Measurements from ENCODE around the gene TUFM.
A peak's percentile ranks its signal among the peaks of the same experiment; 100 is the strongest.

Gene TUFM

GRCh38 chr16:28865722-28866453, 19.7 kb upstream of the TUFM start:
- H3K27me3 ChIP-seq (ENCODE audit: low read length) = no peaks in the 10 kb centered on the region
- no peak overlapping the region for H2AFZ ChIP-seq (ENCODE audit: low read depth, low read length, severe bottlenecking)
- H4K20me1 ChIP-seq (ENCODE audit: low read depth, low read length) = no peaks in the 10 kb centered on the region
- H3K27ac ChIP-seq (ENCODE audit: low read depth, low read length) = no peak overlapping the region
- no peaks in the 10 kb centered on the region for H3K9me3 ChIP-seq (ENCODE audit: insufficient read depth, low read length)
- no peak overlapping the region for H3K9ac ChIP-seq (ENCODE audit: low read length)
- peaks cover 38% of the 10 kb centered on the region for H3K79me2 ChIP-seq (ENCODE audit: insufficient read depth, low read length)
- H3K4me3 ChIP-seq (ENCODE audit: insufficient read depth, low read length, poor library complexity, severe bottlenecking) = no peak overlapping the region
- TF ChIP-seq CTCF (IDR thresholded peaks at IDR 0.05; ENCODE audit: insufficient read depth, low read length, poor library complexity, severe bottlenecking) (no peak), EZH2phosphoT487 (conservative IDR thresholded peaks at IDR 0.05; ENCODE audit: low read length) (no peak)
- H3K36me3 ChIP-seq (ENCODE audit: low read length) = no peaks in the 10 kb centered on the region
- no peak overlapping the region for H3K4me2 ChIP-seq (ENCODE audit: low read depth, low read length, poor library complexity, severe bottlenecking)
- peaks cover 16% of the 10 kb centered on the region for H3F3A ChIP-seq (ENCODE audit: insufficient read depth)
- no peaks in the 10 kb centered on the region for H3K9me2 ChIP-seq (replicated peaks; ENCODE audit: insufficient read depth, low read length)

- Histone ChIP-seq H3K9me2 (replicated peaks; ENCODE audit: insufficient read depth, low read length) (no peaks in the 10 kb centered on the region), H3K9ac (ENCODE audit: low read length) (peak overlapping the region; percentile 76; the same call in 1 of the 2 replicates), H3K36me3 (ENCODE audit: low read length) (no peaks in the 10 kb centered on the region), H4K20me1 (ENCODE audit: low read depth, low read length) (no peaks in the 10 kb centered on the region), H3K4me2 (ENCODE audit: low read depth, low read length, poor library complexity, severe bottlenecking) (peak overlapping the region; percentile 84), H3K4me3 (ENCODE audit: insufficient read depth, low read length, poor library complexity, severe bottlenecking) (no peak overlapping the region), H3F3A (ENCODE audit: insufficient read depth) (peaks cover 16% of the 10 kb centered on the region), H2AFZ (ENCODE audit: low read depth, low read length, severe bottlenecking) (no peak overlapping the region), H3K27me3 (ENCODE audit: low read length) (no peaks in the 10 kb centered on the region), H3K9me3 (ENCODE audit: insufficient read depth, low read length) (no peaks in the 10 kb centered on the region), H3K27ac (ENCODE audit: low read depth, low read length) (no peak overlapping the region), H3K79me2 (ENCODE audit: insufficient read depth, low read length) (peaks cover 38% of the 10 kb centered on the region)
- no peak for TF ChIP-seq CTCF (IDR thresholded peaks at IDR 0.05; ENCODE audit: insufficient read depth, low read length, poor library complexity, severe bottlenecking)
- no peak for TF ChIP-seq EZH2phosphoT487 (conservative IDR thresholded peaks at IDR 0.05; ENCODE audit: low read length)
Measured at GRCh38 chr16:28865001-28865688, 19.0 kb upstream of the TUFM start.

- Histone ChIP-seq H2AFZ (ENCODE audit: low read depth, low read length, severe bottlenecking) (peak overlapping the region; percentile 16), H3K9me3 (ENCODE audit: insufficient read depth, low read length) (no peaks in the 10 kb centered on the region), H3K4me2 (ENCODE audit: low read depth, low read length, poor library complexity, severe bottlenecking) (peak overlapping the region; percentile 84), H3K9me2 (replicated peaks; ENCODE audit: insufficient read depth, low read length) (no peaks in the 10 kb centered on the region), H3K27me3 (ENCODE audit: low read length) (no peaks in the 10 kb centered on the region), H4K20me1 (ENCODE audit: low read depth, low read length) (no peaks in the 10 kb centered on the region), H3K9ac (ENCODE audit: low read length) (peak overlapping the region; percentile 76), H3K36me3 (ENCODE audit: low read length) (no peaks in the 10 kb centered on the region), H3K4me3 (ENCODE audit: insufficient read depth, low read length, poor library complexity, severe bottlenecking) (peak overlapping the region; percentile 69), H3K27ac (ENCODE audit: low read depth, low read length) (peak overlapping the region; percentile 82), H3K79me2 (ENCODE audit: insufficient read depth, low read length) (peaks cover 38% of the 10 kb centered on the region), H3F3A (ENCODE audit: insufficient read depth) (peaks cover 20% of the 10 kb centered on the region)
- TF ChIP-seq EZH2phosphoT487 (conservative IDR thresholded peaks at IDR 0.05; ENCODE audit: low read length) (no peak), CTCF (IDR thresholded peaks at IDR 0.05; ENCODE audit: insufficient read depth, low read length, poor library complexity, severe bottlenecking) (no peak)
Measured at GRCh38 chr16:28863929-28864793, 18.0 kb upstream of the TUFM start.
